ENCODE results near the gene RNF213.

Gene RNF213

GRCh38 chr17:80385046-80385445 lies 124.4 kb downstream of the RNF213 start:
- no peak overlapping the region for H3K27ac ChIP-seq (ENCODE audit: low read length)
- H3K4me1 ChIP-seq (ENCODE audit: control insufficient read depth, insufficient read depth, low read length): no peaks in the 10 kb centered on the region
- peaks cover 70 to 86% of the 10 kb centered on the region in 2 donors for H3K36me3 ChIP-seq (ENCODE audit: control insufficient read depth in 2 of 2, insufficient read depth in 2 of 2, low read length in 2 of 2)
- H3K4me3 ChIP-seq (ENCODE audit: low read length in 2 of 2): no peak overlapping the region
- no peak overlapping the region for H3K9ac ChIP-seq (ENCODE audit: low read length in 2 of 2)
- H3K9me3 ChIP-seq (ENCODE audit: control insufficient read depth in 2 of 2, low read length in 2 of 2): no peaks in the 10 kb centered on the region
- H3K27me3 ChIP-seq (ENCODE audit: control insufficient read depth in 1 of 2, insufficient read depth in 2 of 2, low read length in 2 of 2): no peaks in the 10 kb centered on the region

- Histone ChIP-seq H3K9me3 (ENCODE audit: control insufficient read depth in 2 of 2, low read length in 2 of 2) (no peaks in the 10 kb centered on the region), H3K27ac (ENCODE audit: low read length) (no peak overlapping the region), H3K9ac (ENCODE audit: low read length in 2 of 2) (no peak overlapping the region), H3K4me1 (ENCODE audit: control insufficient read depth, insufficient read depth, low read length) (no peaks in the 10 kb centered on the region), H3K4me3 (ENCODE audit: low read length in 2 of 2) (no peak overlapping the region), H3K36me3 (ENCODE audit: control insufficient read depth in 2 of 2, insufficient read depth in 2 of 2, low read length in 2 of 2) (peaks cover 66 to 77% of the 10 kb centered on the region in 2 donors), H3K27me3 (ENCODE audit: control insufficient read depth in 1 of 2, insufficient read depth in 2 of 2, low read length in 2 of 2) (no peaks in the 10 kb centered on the region)
These were observed 125.7 kb downstream of the RNF213 start for GRCh38 chr17:80386341-80386740.

DNA sequence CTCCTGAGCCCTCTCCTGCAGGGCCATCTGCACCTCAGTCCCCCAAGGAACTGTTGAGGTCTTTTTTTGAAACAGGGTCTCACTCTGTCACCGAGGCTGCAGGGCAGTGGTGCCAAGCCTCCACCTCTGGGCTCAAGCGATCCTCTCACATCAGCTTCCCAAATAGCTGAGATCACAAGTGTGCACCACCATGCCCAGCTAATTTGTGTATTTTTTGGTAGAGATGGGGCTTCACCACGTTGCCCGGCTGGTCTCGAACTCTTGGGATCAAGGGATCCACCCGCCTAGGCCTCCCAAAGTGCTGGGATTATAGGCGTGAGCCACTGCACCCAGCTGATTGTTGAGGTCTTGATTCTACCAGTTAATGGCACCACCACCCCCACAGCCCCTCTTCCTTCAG lies 126.4 kb downstream of the RNF213 start:
- no peak overlapping the region for H3K4me3 ChIP-seq (ENCODE audit: low read length in 2 of 2)
- no peak overlapping the region for H3K27ac ChIP-seq (ENCODE audit: low read length)
- H3K9me3 ChIP-seq (ENCODE audit: control insufficient read depth in 2 of 2, low read length in 2 of 2): no peaks in the 10 kb centered on the region
- no peaks in the 10 kb centered on the region for H3K4me1 ChIP-seq (ENCODE audit: control insufficient read depth, insufficient read depth, low read length)
- no peak overlapping the region for H3K9ac ChIP-seq (ENCODE audit: low read length in 2 of 2)
- H3K36me3 ChIP-seq (ENCODE audit: control insufficient read depth in 2 of 2, insufficient read depth in 2 of 2, low read length in 2 of 2): peaks cover 67 to 72% of the 10 kb centered on the region in 2 donors
- no peaks in the 10 kb centered on the region for H3K27me3 ChIP-seq (ENCODE audit: control insufficient read depth in 1 of 2, insufficient read depth in 2 of 2, low read length in 2 of 2)

- Histone ChIP-seq H3K4me3 (ENCODE audit: low read length in 2 of 2) (no peak overlapping the region), H3K27me3 (ENCODE audit: control insufficient read depth in 1 of 2, insufficient read depth in 2 of 2, low read length in 2 of 2) (no peaks in the 10 kb centered on the region), H3K9me3 (ENCODE audit: control insufficient read depth in 2 of 2, low read length in 2 of 2) (no peaks in the 10 kb centered on the region), H3K36me3 (ENCODE audit: control insufficient read depth in 2 of 2, insufficient read depth in 2 of 2, low read length in 2 of 2) (peaks cover 69 to 70% of the 10 kb centered on the region in 2 donors), H3K4me1 (ENCODE audit: control insufficient read depth, insufficient read depth, low read length) (no peaks in the 10 kb centered on the region), H3K27ac (ENCODE audit: low read length) (no peak overlapping the region), H3K9ac (ENCODE audit: low read length in 2 of 2) (no peak overlapping the region)
These were observed 127.5 kb downstream of the RNF213 start for GRCh38 chr17:80388175-80388574.

DNA sequence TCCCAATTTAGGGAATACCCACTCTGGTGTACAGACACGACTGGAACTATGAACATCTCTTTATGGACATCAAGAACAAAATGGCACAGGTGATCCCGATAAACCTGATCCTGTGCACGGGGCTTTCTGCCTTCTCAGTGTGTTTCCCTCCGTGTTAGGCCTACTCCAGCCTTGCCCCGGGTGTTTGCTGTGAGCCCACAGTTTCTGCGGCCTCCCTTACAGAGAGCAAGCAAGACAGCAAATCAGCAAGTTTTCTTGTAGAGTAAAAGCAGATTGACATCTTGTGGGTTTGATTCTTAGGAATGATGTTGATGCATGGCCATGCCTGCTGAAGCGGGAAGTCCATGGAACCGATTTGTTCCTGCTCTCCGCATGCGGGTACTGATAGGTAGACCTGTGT lies 127.9 kb downstream of the RNF213 start:
- peaks cover 70% of the 10 kb centered on the region in 2 donors for H3K36me3 ChIP-seq (ENCODE audit: control insufficient read depth in 2 of 2, insufficient read depth in 2 of 2, low read length in 2 of 2)
- H3K4me3 ChIP-seq (ENCODE audit: low read length in 2 of 2): no peak overlapping the region
- no peak overlapping the region for H3K27ac ChIP-seq (ENCODE audit: low read length)
- no peaks in the 10 kb centered on the region for H3K4me1 ChIP-seq (ENCODE audit: control insufficient read depth, insufficient read depth, low read length)
- H3K9ac ChIP-seq (ENCODE audit: low read length in 2 of 2): no peak overlapping the region
- no peaks in the 10 kb centered on the region for H3K27me3 ChIP-seq (ENCODE audit: control insufficient read depth in 1 of 2, insufficient read depth in 2 of 2, low read length in 2 of 2)
- H3K9me3 ChIP-seq (ENCODE audit: control insufficient read depth in 2 of 2, low read length in 2 of 2): no peaks in the 10 kb centered on the region

DNA sequence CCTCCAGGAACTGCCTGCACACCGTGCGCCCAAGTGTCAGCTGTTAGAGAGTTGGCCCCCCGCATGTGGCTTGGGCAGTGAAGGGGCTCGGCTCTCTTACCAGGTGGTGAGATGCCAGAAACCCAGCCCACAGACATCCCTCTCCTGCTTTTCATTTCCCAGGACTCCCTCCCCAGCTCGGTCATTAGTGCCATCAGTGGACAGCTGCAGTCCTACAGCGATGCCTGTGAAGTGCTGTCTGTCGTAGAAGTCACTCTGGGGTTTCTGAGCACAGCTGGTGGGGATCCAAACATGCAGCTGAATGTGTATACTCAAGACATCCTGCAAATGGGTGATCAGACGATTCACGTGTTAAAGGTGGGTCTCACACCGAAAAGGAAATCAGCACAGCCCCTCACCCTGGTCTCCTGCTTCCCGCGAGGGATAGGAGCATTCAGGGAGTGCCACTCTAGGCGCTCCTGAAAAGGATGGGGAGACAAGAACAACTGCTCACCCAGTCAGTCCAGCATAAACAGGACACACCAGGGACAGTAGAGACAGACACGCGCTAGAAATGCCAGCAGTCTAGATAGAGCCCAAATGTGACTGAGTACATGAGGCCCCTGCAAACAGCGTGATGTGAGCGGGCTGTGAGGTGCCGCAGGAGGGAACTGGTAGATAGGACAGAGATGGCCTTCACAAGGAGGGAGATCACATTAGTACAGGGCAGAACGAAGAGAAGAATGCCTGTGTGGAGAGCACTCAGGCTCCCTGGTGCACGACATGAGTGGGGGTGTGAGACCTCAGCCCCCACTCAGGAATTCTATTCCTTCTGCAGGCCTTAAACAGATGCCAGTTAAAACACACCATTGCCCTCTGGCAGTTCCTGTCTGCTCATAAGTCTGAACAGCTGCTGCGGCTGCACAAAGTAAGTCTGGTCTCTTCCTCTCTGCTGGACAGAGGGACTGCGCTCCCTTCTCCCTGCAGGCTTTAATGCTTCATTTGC lies 128.7 kb downstream of the RNF213 start:
- Histone ChIP-seq H3K27ac (ENCODE audit: low read length) (no peak overlapping the region), H3K36me3 (ENCODE audit: control insufficient read depth in 2 of 2, insufficient read depth in 2 of 2, low read length in 2 of 2) (peaks cover 63 to 66% of the 10 kb centered on the region in 2 donors), H3K4me3 (ENCODE audit: low read length in 2 of 2) (no peak overlapping the region), H3K27me3 (ENCODE audit: control insufficient read depth in 1 of 2, insufficient read depth in 2 of 2, low read length in 2 of 2) (no peaks in the 10 kb centered on the region), H3K9me3 (ENCODE audit: control insufficient read depth in 2 of 2, low read length in 2 of 2) (no peaks in the 10 kb centered on the region), H3K4me1 (ENCODE audit: control insufficient read depth, insufficient read depth, low read length) (no peaks in the 10 kb centered on the region), H3K9ac (ENCODE audit: low read length in 2 of 2) (no peak overlapping the region)

DNA sequence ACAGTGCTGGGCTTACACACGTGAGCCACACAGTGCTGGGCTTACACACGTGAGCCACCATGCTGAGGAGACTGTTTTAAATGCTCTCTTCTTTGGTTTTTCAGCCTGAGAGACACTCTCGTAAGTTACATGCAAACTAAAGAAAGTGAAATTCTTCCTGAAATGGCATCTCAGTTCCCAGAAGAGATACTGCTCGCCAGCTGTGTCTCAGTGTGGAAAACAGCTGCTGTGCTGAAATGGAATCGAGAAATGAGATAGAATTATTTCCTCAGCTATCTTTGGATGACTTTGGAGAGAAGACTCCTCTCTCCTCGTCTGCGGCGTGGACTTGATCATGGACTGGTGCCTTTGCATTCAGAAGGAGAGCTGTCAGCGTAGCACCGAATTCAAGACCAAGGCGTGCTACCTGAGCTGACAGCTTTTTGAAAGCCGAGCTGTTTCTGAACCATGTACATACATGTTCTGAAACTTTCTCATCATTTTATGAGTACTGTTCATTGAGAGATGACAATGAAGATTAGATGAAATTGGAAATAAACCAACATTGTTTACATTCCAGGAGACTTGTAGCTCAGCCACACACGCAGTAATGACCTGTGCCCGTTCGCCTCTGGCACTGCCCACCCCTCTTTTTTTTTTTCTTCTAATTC lies 132.7 kb downstream of the RNF213 start:
- Histone ChIP-seq H3K4me3 (ENCODE audit: low read length in 2 of 2) (no peak overlapping the region), H3K27ac (ENCODE audit: low read length) (no peak overlapping the region), H3K36me3 (ENCODE audit: control insufficient read depth in 2 of 2, insufficient read depth in 2 of 2, low read length in 2 of 2) (peaks cover 34 to 43% of the 10 kb centered on the region in 2 donors), H3K27me3 (ENCODE audit: control insufficient read depth in 1 of 2, insufficient read depth in 2 of 2, low read length in 2 of 2) (no peaks in the 10 kb centered on the region), H3K4me1 (ENCODE audit: control insufficient read depth, insufficient read depth, low read length) (no peaks in the 10 kb centered on the region), H3K9me3 (ENCODE audit: control insufficient read depth in 2 of 2, low read length in 2 of 2) (no peaks in the 10 kb centered on the region), H3K9ac (ENCODE audit: low read length in 2 of 2) (no peak overlapping the region)

DNA sequence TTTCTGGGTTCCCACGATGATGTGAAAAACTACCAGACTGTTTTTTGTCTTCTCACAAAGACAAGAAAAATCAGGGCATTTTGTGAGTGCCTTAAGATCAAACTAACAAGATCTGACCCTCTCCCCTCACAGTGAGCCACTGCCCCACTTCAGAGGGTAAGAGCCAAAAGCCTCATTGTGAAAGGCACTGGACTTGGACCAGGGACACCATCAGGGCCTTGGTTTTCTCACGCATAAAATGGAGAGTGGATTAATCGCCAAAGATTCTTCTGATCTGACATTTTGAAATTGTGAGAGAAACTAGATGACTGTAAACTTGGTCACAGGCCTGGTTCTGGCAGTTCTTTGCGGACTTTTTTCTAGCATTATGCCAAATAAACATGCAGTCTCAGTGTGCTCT lies 133.3 kb downstream of the RNF213 start:
- Histone ChIP-seq H3K9ac (ENCODE audit: low read length in 2 of 2) (no peak overlapping the region), H3K36me3 (ENCODE audit: control insufficient read depth in 2 of 2, insufficient read depth in 2 of 2, low read length in 2 of 2) (peaks cover 28 to 37% of the 10 kb centered on the region in 2 donors), H3K4me3 (ENCODE audit: low read length in 2 of 2) (no peak overlapping the region), H3K27me3 (ENCODE audit: control insufficient read depth in 1 of 2, insufficient read depth in 2 of 2, low read length in 2 of 2) (no peaks in the 10 kb centered on the region), H3K27ac (ENCODE audit: low read length) (no peak overlapping the region), H3K9me3 (ENCODE audit: control insufficient read depth in 2 of 2, low read length in 2 of 2) (no peaks in the 10 kb centered on the region), H3K4me1 (ENCODE audit: control insufficient read depth, insufficient read depth, low read length) (no peaks in the 10 kb centered on the region)

DNA sequence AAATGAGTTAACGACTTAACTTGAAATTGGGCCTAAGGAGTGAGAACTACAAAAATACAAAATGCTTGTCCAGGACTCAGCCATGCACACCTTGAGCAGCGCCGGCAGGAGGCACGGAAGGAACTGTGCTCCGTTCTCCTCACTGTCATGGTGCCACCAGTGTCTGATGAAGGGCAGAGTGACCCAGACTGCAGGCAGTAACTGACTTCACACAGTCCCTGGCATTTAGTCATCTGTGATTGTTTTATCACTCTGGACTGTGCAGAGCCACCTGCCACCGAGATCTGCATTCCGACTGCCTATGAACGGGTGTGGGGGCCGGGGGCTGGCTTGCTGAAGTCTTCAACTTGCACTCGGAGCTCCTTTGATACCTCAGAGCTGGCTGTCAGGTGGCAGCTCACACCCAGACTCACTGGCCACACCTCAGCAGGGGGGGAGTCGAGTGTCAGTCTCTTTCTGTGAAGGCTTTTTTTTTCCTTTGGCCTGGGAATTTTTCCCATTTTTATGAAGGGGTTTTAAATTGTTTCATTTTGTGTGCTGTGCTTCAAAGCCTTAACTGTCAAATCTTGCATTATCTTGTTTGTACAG lies 134.1 kb downstream of the RNF213 start:
- H3K4me1 ChIP-seq (ENCODE audit: control insufficient read depth, insufficient read depth, low read length): no peaks in the 10 kb centered on the region
- no peaks in the 10 kb centered on the region for H3K9me3 ChIP-seq (ENCODE audit: control insufficient read depth in 2 of 2, low read length in 2 of 2)
- no peak overlapping the region for H3K4me3 ChIP-seq (ENCODE audit: low read length in 2 of 2)
- no peaks in the 10 kb centered on the region for H3K27me3 ChIP-seq (ENCODE audit: control insufficient read depth in 1 of 2, insufficient read depth in 2 of 2, low read length in 2 of 2)
- peak overlapping the region in 1 of 2 donors; percentile 21 for H3K9ac ChIP-seq (ENCODE audit: low read length in 2 of 2)
- H3K27ac ChIP-seq (ENCODE audit: low read length): no peak overlapping the region
- peaks cover 20 to 30% of the 10 kb centered on the region in 2 donors for H3K36me3 ChIP-seq (ENCODE audit: control insufficient read depth in 2 of 2, insufficient read depth in 2 of 2, low read length in 2 of 2)

DNA sequence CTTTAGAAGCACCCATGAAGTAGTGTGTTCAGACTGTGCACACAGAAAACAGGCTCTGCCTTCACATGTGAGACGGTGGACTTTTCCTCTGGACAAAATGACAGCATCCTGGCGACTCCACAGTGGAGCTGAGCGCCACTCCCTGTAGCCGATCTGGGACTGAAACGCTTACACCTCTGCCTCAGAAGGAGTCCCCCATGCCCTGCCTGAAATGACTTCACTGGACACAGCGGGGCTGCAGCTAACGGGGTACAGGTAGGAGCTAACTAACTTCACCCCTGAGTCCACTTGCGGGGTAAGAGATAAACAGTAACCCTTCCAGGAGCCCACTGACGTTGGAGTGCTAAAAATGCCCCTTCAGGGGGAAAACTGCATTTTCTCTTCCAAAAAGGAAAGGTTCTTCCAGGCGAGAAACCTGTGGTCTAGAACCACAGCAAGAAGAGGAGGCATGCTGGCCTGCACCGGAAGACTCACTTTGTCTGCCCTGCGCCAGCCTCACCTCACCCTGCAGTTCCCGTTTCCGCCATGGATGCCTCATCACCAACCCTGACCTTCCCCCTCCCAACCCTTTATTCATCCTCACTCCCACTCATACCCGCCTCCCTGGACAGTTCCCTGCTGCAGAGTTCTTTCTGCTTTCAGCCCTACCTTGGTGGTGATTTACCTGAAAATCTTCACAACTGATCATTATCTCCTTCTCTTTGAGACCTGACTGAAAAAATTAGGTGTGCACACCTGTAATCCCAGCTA lies 134.9 kb downstream of the RNF213 start:
- H3K36me3 ChIP-seq (ENCODE audit: control insufficient read depth in 2 of 2, insufficient read depth in 2 of 2, low read length in 2 of 2): peaks cover 13 to 25% of the 10 kb centered on the region in 2 donors

More for the DNA sequence above, 134.9 kb downstream of the RNF213 start:
- Histone ChIP-seq H3K4me1 (ENCODE audit: control insufficient read depth, insufficient read depth, low read length) (no peaks in the 10 kb centered on the region), H3K9ac (ENCODE audit: low read length in 2 of 2) (no peak overlapping the region), H3K27ac (ENCODE audit: low read length) (no peak overlapping the region), H3K4me3 (ENCODE audit: low read length in 2 of 2) (no peak overlapping the region), H3K9me3 (ENCODE audit: control insufficient read depth in 2 of 2, low read length in 2 of 2) (no peaks in the 10 kb centered on the region), H3K27me3 (ENCODE audit: control insufficient read depth in 1 of 2, insufficient read depth in 2 of 2, low read length in 2 of 2) (no peaks in the 10 kb centered on the region)

All from stomach smooth muscle (tissue), 2 donors.